HCT116 (cell line): Measurements from ENCODE around the gene IQCC. TPM values are rescaled to one million over a fixed set of nuclear protein-coding genes. Genes with fewer than 3 reads are reported as not detected.

Experiments
- ATAC-seq: fragments of 200-7000 bp; cut with Tn5 transposase; 2 replicates; pipeline ENCODE4 v1.9.1; 2020; ENCODE audit warnings: mild to moderate bottlenecking, moderate library complexity
- BruUV-seq: library from RNA; stranded (reverse); fragments of 400-500 nt; replicated peaks from 2 replicates; lab custom pipeline; 2021; lab: Mats Ljungman, UMichigan
- CTCF ChIA-PET: fragments of 300-600 bp; sonication (Branson Sonifier 250); formaldehyde crosslinking; loops from one replicate; lab custom pipeline; 2021; ENCODE audit warnings: antibody characterized with exemption; lab: Charles Lee
- POLR2A ChIA-PET: fragments of 300-600, 350-600 bp; sonication (Branson Sonifier 250); formaldehyde crosslinking; loops from one replicate; lab custom pipeline; 2021; ENCODE audit warnings: antibody characterized with exemption; lab: Charles Lee
- RAD21 ChIA-PET, 2 experiments: fragments of 300-600 bp; sonication (Branson Sonifier 250); formaldehyde crosslinking; loops; one replicate each; lab custom pipeline; 2023; ENCODE audit warnings: low total read pairs in 2 of 2; ENCODE audit not compliant: uncharacterized antibody in 2 of 2, unreplicated experiment in 2 of 2, low non-redundant PET in 1 of 2; lab: Charles Lee
- DNase-seq: peaks from one replicate; pipeline ENCODE4 v3.0.0-alpha.2; 2010; ENCODE audit warnings: low read depth, low spot score
- H2AFZ ChIP-seq: fragments of 200-600 bp; shearing (Covaris generic), sonication (generic); 2 replicates; pipeline ENCODE4 v1.6.1; 2017; ENCODE audit warnings: low read depth, mixed run types, mixed read lengths, antibody characterized with exemption, low read length; ENCODE audit not compliant: poor library complexity, severe bottlenecking
- H3K27ac ChIP-seq: 2 replicates; pipeline ENCODE4 v1.5.1; 2012; ENCODE audit warnings: low read depth, low read length
- H3K27me3 ChIP-seq: fragments of 200-600 bp; sonication (generic); 2 replicates; pipeline ENCODE4 v1.6.1; 2016; ENCODE audit warnings: mixed run types, low read length, mixed read lengths; ENCODE audit not compliant: insufficient read depth
- H3K36me3 ChIP-seq, 2 experiments: fragments of 200-500 bp in 1 of 2; fragments of 200-600 bp in 1 of 2; sonication (Bioruptor generic) in 1 of 2; sonication (generic) in 1 of 2; 2 replicates each; pipeline versions ENCODE4 v1.5.1 to v1.6.1; 2014 to 2016; ENCODE audit warnings: low read length in 2 of 2, inconsistent platforms in 1 of 2, mixed read lengths in 1 of 2, mixed run types in 1 of 2; ENCODE audit not compliant: insufficient read depth in 2 of 2, control insufficient read depth in 1 of 2
- H3K4me1 ChIP-seq, 2 experiments: fragments of 200-600 bp in 1 of 2; sonication (generic) in 1 of 2; 2 replicates each; pipeline versions ENCODE4 v1.5.1 to v1.6.1; 2012 to 2017; ENCODE audit warnings: low read length in 2 of 2, inconsistent platforms in 1 of 2, mild to moderate bottlenecking in 1 of 2, mixed read lengths in 1 of 2, mixed run types in 1 of 2, moderate library complexity in 1 of 2; ENCODE audit not compliant: insufficient read depth in 2 of 2, control insufficient read depth in 1 of 2
- H3K4me2 ChIP-seq: fragments of 200-600 bp; sonication (generic); 2 replicates; pipeline ENCODE4 v1.6.1; 2017; ENCODE audit warnings: mixed run types, low read length, mixed read lengths
- H3K4me3 ChIP-seq, 2 experiments: fragments of 200-600 bp in 1 of 2; sonication (generic) in 1 of 2; replicated peaks in 1 of 2; 2 replicates each; pipeline ENCODE4 v1.5.1; 2011 to 2016; ENCODE audit warnings: low read length in 2 of 2, control low read depth in 1 of 2, low read depth in 1 of 2, mild to moderate bottlenecking in 1 of 2, mixed read lengths in 1 of 2, mixed run types in 1 of 2
- H3K79me2 ChIP-seq: fragments of 200-600 bp; sonication (generic); 2 replicates; pipeline ENCODE4 v1.6.1; 2017; ENCODE audit warnings: mild to moderate bottlenecking, mixed run types, low read length, moderate library complexity, mixed read lengths; ENCODE audit not compliant: insufficient read depth
- H3K9ac ChIP-seq: fragments of 200-600 bp; sonication (generic); 2 replicates; pipeline ENCODE4 v1.6.1; 2016; ENCODE audit warnings: low read length, mixed read lengths
- H3K9me2 ChIP-seq: fragments of 200-600 bp; sonication (generic), shearing (Covaris generic); 2 replicates; pipeline ENCODE4 v1.6.1; 2017; ENCODE audit warnings: mixed run types, mild to moderate bottlenecking, moderate library complexity; ENCODE audit not compliant: insufficient read depth
- H3K9me3 ChIP-seq, 2 experiments: fragments of 200-500 bp in 1 of 2; fragments of 200-600 bp in 1 of 2; sonication (Bioruptor generic) in 1 of 2; sonication (generic) in 1 of 2; 2 replicates each; pipeline ENCODE4 v1.6.1; 2014 to 2017; ENCODE audit warnings: low read length in 2 of 2, mixed read lengths in 2 of 2, inconsistent platforms in 1 of 2, low read depth in 1 of 2, mild to moderate bottlenecking in 1 of 2, mixed run types in 1 of 2, moderate library complexity in 1 of 2; ENCODE audit not compliant: control insufficient read depth in 1 of 2, insufficient read depth in 1 of 2
- H4K20me1 ChIP-seq: fragments of 200-600 bp; sonication (generic), shearing (Covaris generic); 2 replicates; pipeline ENCODE4 v1.6.1; 2017; ENCODE audit warnings: mixed run types, mild to moderate bottlenecking, moderate library complexity; ENCODE audit not compliant: insufficient read depth
- EGR1 ChIP-seq: IDR thresholded peaks from 2 replicates; pipeline ENCODE4 v1.6.1; 2012; ENCODE audit warnings: low read depth
- ELF1 ChIP-seq: IDR thresholded peaks from 2 replicates; pipeline ENCODE4 v1.6.1; 2012; ENCODE audit warnings: low read depth, borderline replicate concordance
- JUND ChIP-seq: IDR thresholded peaks from 2 replicates; pipeline ENCODE4 v1.6.1; 2012
- POLR2A ChIP-seq: IDR thresholded peaks from 2 replicates; pipeline ENCODE4 v1.7.0; 2011; ENCODE audit warnings: borderline replicate concordance; ENCODE audit not compliant: insufficient read depth, insufficient read length; ENCODE audit errors: extremely low read depth
- POLR2AphosphoS5 ChIP-seq: IDR thresholded peaks from 2 replicates; pipeline ENCODE4 v1.6.1; 2011; ENCODE audit warnings: mild to moderate bottlenecking, low read depth, low read length, moderate library complexity
- RAD21 ChIP-seq: IDR thresholded peaks from 2 replicates; pipeline ENCODE4 v1.6.1; 2012; ENCODE audit warnings: low read depth, mild to moderate bottlenecking
- SIN3A ChIP-seq: IDR thresholded peaks from 2 replicates; pipeline ENCODE4 v1.6.1; 2012; ENCODE audit warnings: low read depth
- SRF ChIP-seq: IDR thresholded peaks from 2 replicates; pipeline ENCODE4 v1.6.1; 2012; ENCODE audit warnings: low read depth
- YY1 ChIP-seq: IDR thresholded peaks from 2 replicates; pipeline ENCODE4 v1.6.1; 2011; ENCODE audit warnings: low read length, low read depth, moderate library complexity, mild to moderate bottlenecking; ENCODE audit not compliant: insufficient replicate concordance; ENCODE audit errors: extremely low read depth
- ZFX ChIP-seq: fragments of 450-650 bp; IDR thresholded peaks from 2 replicates; pipeline ENCODE4 v1.6.1; 2017
- ZNF274 ChIP-seq: fragments of 200-500 bp; sonication (Bioruptor generic); IDR thresholded peaks from 2 replicates; pipeline ENCODE4 v1.6.1; 2014; ENCODE audit warnings: mild to moderate bottlenecking, low read depth, low read length, inconsistent platforms
- intact Hi-C: fragments of 100-400 bp; cut with micrococcal nuclease; formaldehyde crosslinking; loops from 2 replicates; pipeline ENCODE4 v1.10.0; 2022
- total RNA-seq: library from RNA; stranded (reverse); gene quantifications from one replicate; pipeline ENCODE4 v1.2.1, GENCODE V29; 2021; ENCODE audit not compliant: unreplicated experiment
- TF ChIP-seq, protein P1 (sequence below): IDR thresholded peaks from 2 replicates; pipeline ENCODE4 v1.6.1; 2012
- TF ChIP-seq, protein P2 (sequence below), 3 experiments: fragments of 200-600 bp in 1 of 3; sonication (generic) in 1 of 3; IDR thresholded peaks in 2 of 3; conservative IDR thresholded peaks in 1 of 3; 2 replicates each; pipeline ENCODE4 v1.5.1; 2012 to 2017; ENCODE audit warnings: low read depth in 2 of 3, low read length in 2 of 3, antibody characterized with exemption in 1 of 3, borderline replicate concordance in 1 of 3, control low read depth in 1 of 3, mild to moderate bottlenecking in 1 of 3, mixed read lengths in 1 of 3, mixed run types in 1 of 3, moderate library complexity in 1 of 3; ENCODE audit not compliant: insufficient read depth in 1 of 3
- TF ChIP-seq, protein P3 (sequence below): IDR thresholded peaks from 2 replicates; pipeline ENCODE4 v1.6.1; 2012
- TF ChIP-seq, protein P4 (sequence below): IDR thresholded peaks from 2 replicates; pipeline ENCODE4 v1.6.1; 2012; ENCODE audit warnings: low read depth
- TF ChIP-seq, protein P5 (sequence below): IDR thresholded peaks from 2 replicates; pipeline ENCODE4 v1.6.1; 2011; ENCODE audit warnings: mild to moderate bottlenecking, low read length, moderate library complexity; ENCODE audit not compliant: insufficient replicate concordance; ENCODE audit errors: extremely low read depth

The IQCC gene
- total RNA-seq, 1 experiment from 2014 or later = 4.7 TPM

DNA sequence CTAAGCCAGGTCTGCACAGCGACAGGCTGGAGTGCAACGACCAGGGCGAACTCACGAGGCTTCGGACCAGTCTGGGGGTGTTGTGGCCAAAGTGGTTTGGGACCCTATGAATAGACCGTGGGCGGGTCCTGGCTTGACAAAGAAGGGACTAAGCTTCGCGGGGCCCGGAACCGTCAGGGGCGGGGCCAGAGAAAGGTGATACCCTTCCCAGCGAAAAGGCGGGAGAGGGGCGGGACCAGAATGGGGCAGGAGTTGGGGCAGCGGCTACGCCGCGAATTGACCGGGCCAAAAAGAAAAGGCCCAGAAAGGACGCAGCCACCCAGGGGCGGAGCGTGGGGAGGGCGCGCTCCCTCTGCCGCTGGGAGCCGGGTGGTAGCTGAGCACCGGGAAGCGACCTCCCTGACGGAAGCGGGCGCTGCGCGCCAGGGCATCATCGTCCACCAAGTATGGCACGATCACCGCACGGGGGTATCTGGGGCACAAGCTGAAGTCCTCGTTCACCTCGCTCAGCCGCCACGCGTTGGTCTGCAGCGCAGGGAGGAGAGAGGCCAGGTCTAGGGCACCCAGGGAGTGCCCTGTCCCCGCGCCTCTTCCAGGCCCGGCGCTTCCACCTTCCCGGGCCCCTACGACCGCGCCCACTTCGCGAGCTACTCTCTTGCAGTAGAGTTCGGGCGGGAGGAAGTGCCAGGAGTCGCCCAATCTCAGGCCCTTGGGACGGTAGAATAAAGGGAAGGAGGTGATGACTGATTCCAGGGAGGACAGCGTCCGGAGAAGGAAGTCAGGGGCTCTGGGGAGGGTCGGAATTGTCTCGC lies 34.9 kb downstream of the IQCC start:
- no peaks in the 10 kb centered on the region for H3K27me3 ChIP-seq
- no peaks in the 10 kb centered on the region for H4K20me1 ChIP-seq
- no peak overlapping the region for H2AFZ ChIP-seq
- H3K9ac ChIP-seq = peak overlapping the region; percentile 60
- peaks cover 20 to 45% of the 10 kb centered on the region in 2 experiments for H3K4me1 ChIP-seq
- BruUV-seq = TSS peak; percentile 63
- H3K36me3 ChIP-seq = no peaks in the 10 kb centered on the region
- H3K9me3 ChIP-seq = no peaks in the 10 kb centered on the region
- DNase-seq (peak; percentile 58), ATAC-seq (peak; percentile 88)
- peak overlapping the region; percentile 87 for H3K27ac ChIP-seq
- RAD21 ChIA-PET = interaction anchor here in 1 of 2 experiments (0.5 to 1.6 kb wide), 2 partner anchors 25 to 96 kb away, joined by 3 to 4 read pairs; partner anchors contain the start of gene MARCKSL1
- intact Hi-C loops = no loop called here
- H3K9me2 ChIP-seq = no peaks in the 10 kb centered on the region
- POLR2A ChIA-PET = interaction anchor here (0.8 to 2.1 kb wide), 7 partner anchors 15 to 154 kb away, joined by 3 to 8 read pairs (median 3); partner anchors contain the start of genes BSDC1, HDAC1 and MARCKSL1
- CTCF ChIA-PET = interaction anchor here (0.7 to 1.6 kb wide), 5 partner anchors 8 to 76 kb away, joined by 3 to 4 read pairs (median 3); no protein-coding TSS in a partner anchor
- peak overlapping the region; percentile 62 to 72 for H3K4me3 ChIP-seq
- H3K79me2 ChIP-seq = no peaks in the 10 kb centered on the region
- H3K4me2 ChIP-seq = peak overlapping the region; percentile 94
- TF ChIP-seq, protein P1, sequence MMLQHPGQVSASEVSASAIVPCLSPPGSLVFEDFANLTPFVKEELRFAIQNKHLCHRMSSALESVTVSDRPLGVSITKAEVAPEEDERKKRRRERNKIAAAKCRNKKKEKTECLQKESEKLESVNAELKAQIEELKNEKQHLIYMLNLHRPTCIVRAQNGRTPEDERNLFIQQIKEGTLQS = no peak
- peak; percentile 77 for TF ChIP-seq POLR2A
- TF ChIP-seq, protein P2, sequence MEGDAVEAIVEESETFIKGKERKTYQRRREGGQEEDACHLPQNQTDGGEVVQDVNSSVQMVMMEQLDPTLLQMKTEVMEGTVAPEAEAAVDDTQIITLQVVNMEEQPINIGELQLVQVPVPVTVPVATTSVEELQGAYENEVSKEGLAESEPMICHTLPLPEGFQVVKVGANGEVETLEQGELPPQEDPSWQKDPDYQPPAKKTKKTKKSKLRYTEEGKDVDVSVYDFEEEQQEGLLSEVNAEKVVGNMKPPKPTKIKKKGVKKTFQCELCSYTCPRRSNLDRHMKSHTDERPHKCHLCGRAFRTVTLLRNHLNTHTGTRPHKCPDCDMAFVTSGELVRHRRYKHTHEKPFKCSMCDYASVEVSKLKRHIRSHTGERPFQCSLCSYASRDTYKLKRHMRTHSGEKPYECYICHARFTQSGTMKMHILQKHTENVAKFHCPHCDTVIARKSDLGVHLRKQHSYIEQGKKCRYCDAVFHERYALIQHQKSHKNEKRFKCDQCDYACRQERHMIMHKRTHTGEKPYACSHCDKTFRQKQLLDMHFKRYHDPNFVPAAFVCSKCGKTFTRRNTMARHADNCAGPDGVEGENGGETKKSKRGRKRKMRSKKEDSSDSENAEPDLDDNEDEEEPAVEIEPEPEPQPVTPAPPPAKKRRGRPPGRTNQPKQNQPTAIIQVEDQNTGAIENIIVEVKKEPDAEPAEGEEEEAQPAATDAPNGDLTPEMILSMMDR (IDR thresholded peaks at IDR 0.05 in 2 of 3, conservative IDR thresholded peaks at IDR 0.05 in 1 of 3; ENCODE audit: borderline replicate concordance in 1 of 3, insufficient read depth in 1 of 3, low read depth in 2 of 3, low read length in 2 of 3) = peak; percentile 25 to 53 (median 26); a peak in 4 of 6 replicates
- TF ChIP-seq JUND = no peak
- TF ChIP-seq ZFX = peak; percentile 35; the same call in 1 of the 2 replicates
- TF ChIP-seq ELF1 = no peak
- TF ChIP-seq, protein P3, sequence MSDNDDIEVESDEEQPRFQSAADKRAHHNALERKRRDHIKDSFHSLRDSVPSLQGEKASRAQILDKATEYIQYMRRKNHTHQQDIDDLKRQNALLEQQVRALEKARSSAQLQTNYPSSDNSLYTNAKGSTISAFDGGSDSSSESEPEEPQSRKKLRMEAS = peak; percentile 83
- TF ChIP-seq, protein P4, sequence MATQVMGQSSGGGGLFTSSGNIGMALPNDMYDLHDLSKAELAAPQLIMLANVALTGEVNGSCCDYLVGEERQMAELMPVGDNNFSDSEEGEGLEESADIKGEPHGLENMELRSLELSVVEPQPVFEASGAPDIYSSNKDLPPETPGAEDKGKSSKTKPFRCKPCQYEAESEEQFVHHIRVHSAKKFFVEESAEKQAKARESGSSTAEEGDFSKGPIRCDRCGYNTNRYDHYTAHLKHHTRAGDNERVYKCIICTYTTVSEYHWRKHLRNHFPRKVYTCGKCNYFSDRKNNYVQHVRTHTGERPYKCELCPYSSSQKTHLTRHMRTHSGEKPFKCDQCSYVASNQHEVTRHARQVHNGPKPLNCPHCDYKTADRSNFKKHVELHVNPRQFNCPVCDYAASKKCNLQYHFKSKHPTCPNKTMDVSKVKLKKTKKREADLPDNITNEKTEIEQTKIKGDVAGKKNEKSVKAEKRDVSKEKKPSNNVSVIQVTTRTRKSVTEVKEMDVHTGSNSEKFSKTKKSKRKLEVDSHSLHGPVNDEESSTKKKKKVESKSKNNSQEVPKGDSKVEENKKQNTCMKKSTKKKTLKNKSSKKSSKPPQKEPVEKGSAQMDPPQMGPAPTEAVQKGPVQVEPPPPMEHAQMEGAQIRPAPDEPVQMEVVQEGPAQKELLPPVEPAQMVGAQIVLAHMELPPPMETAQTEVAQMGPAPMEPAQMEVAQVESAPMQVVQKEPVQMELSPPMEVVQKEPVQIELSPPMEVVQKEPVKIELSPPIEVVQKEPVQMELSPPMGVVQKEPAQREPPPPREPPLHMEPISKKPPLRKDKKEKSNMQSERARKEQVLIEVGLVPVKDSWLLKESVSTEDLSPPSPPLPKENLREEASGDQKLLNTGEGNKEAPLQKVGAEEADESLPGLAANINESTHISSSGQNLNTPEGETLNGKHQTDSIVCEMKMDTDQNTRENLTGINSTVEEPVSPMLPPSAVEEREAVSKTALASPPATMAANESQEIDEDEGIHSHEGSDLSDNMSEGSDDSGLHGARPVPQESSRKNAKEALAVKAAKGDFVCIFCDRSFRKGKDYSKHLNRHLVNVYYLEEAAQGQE = no peak
- TF ChIP-seq SIN3A = peak; percentile 50; the same call in 1 of the 2 replicates
- TF ChIP-seq RAD21 = peak; percentile 41
- TF ChIP-seq ZNF274 = no peak
- TF ChIP-seq POLR2AphosphoS5 = peak; percentile 87
- TF ChIP-seq YY1 = peak; percentile 18
- no peak for TF ChIP-seq EGR1
- no peak for TF ChIP-seq SRF
- TF ChIP-seq, protein P5, sequence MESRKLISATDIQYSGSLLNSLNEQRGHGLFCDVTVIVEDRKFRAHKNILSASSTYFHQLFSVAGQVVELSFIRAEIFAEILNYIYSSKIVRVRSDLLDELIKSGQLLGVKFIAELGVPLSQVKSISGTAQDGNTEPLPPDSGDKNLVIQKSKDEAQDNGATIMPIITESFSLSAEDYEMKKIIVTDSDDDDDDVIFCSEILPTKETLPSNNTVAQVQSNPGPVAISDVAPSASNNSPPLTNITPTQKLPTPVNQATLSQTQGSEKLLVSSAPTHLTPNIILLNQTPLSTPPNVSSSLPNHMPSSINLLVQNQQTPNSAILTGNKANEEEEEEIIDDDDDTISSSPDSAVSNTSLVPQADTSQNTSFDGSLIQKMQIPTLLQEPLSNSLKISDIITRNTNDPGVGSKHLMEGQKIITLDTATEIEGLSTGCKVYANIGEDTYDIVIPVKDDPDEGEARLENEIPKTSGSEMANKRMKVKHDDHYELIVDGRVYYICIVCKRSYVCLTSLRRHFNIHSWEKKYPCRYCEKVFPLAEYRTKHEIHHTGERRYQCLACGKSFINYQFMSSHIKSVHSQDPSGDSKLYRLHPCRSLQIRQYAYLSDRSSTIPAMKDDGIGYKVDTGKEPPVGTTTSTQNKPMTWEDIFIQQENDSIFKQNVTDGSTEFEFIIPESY = no peak
- TF ChIP-seq, all 23 proteins: peak for 8
